Kidney capillary endothelial cell (primary cell): Measurements from ENCODE around the gene ZNF487.
"Not testable (repeated sequence)": the region's sequence is repeated elsewhere in the genome, so short reads cannot be mapped to it uniquely, and the experiment has no call there.

Experiments used
- DNase-seq: peaks from one replicate; pipeline ENCODE4 v3.0.0-alpha.2; 2018; ENCODE audit warnings: low spot score

Gene ZNF487

DNA sequence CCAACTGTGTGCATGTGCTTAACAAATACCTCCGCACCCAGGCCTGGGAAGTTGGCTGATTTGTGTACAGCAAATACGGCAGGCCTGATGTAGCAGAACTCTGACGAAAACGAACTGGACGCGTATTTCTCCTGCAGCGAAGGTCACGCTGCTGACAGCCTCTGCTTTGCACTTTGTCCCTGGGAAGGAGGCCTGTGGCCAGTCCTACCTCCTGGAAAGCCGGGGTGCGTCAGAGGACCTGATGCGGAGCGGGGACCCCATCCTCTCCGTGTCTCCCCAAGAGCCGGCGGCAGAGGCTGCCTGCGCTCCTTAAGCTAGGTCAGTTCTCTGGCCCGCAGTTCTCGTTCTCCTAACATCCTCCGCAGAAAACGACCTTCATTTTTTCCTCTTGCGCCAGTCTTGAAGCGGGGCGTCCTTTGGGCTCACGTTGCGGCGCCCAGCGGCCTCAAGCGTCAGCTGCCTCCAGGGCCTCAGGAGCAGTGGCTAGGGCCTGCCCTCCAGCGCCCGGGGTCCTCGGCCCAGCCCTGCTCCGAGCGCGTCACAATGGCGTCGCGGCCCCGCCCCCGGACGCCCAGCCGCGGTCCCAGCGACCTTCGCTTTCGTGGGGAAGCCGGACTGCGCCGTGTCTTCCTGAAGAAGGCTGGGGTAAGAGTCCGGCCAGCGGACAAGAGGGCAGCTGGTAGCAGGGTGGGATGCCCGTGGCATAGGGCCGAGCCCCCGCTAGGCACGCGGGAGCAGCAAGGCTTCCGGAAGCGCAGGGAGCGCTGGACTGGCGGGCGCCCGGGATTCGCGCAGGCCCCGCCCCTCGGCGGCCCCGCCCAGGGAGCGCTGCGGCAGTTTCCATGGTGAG lies at the start of gene ZNF487:
Gene ZNF487 (plus strand): TSS at position 821 of the 850 bp plus-strand sequence. CDS start 38,703 bp downstream, outside the sequence.
- DNase-seq, result peak; percentile 88

DNA sequence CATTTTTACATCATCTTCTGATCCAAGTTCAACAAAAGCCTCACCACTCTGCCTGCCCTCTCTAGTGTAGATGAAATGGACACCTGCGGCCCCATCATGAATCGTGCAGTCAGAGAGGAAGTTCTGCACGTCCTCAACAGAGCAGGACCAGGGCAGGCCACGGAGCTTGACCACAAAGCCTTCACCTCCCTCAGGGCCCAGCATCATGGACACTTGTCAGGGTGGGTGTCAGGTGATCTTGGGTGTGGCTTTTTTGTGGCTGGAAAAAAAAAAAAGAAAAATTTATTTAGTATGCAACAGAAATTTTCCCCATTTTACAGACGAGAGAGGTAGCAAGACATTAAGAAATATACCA lies 49.3 kb upstream of the ZNF487 start:
- DNase-seq, result no peak

DNA sequence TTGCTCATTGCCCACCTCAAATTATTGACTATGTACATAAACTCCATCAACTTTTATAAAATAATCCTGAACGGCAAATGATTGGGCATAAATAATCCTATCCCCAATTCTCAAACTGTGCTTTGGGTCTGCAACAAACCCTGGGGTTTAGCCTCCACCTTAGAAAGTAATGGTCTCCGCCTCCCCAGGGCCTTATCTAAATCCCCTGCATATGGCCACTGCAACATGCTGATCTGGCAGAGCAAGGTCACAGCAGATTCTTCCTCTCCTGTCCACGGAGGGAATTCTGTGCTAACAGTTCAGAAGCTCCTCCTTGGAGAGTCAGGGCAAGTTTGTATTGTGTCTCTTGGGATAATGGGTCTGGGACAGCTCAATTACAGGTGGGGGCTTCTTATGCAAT lies 47.0 kb upstream of the ZNF487 start:
- no peak for DNase-seq

DNA sequence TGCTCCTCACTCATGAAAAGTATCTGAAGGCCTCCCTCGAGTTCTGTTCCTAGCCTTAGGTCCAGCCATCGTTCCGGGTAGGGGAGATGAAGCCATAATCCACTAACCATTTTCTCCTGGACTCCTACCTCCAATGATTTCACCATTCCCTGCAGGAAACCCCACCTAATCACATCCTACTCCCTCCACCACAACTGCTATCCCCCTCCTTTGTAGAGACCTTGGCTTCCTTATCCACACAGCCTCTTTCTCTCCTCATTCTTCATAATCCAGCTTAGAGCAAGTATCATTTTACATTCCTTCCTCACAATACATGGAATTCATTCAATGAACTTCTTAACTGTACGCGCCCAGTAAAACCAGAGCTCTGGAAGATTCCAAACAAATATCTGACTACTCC lies 46.6 kb upstream of the ZNF487 start:
- no peak for DNase-seq

DNA sequence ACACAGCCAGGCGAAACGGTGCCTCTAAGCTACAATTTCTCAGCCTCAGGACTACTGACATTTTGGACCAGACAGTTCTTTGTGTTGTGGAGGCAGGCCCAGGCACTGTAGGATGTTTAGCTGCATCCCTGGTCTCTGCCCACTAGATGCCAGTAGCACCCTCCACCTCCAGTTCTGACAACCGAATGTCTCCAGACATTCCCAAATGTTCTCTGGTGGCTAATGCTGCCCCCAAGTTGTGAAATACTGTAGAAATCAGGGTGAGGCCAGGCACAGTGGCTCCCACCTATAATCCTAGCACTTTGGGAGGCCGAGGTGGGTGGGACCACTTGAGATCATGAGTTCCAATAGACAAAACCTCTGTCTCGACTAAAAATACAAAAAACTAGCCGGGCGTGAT lies 46.2 kb upstream of the ZNF487 start:
- peak; percentile 46 for DNase-seq

DNA sequence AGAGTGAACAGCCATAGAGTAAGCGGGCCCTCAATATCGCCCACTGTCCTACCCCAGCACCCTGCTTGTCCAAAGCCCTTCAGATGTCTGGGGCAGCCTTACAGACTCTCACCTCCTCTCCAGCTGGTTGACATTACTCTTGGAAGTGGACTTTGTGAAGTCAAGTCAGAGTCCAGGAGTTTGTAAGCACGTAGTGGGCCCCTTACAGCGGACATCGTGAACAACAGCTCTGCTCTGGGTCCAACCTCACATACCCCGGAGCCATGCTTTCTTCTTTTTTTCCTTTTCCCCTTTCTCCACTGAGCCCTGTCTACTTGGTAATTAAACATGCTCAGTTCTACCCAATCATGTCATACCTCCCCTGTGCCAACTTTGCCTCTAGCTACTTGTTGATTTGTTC lies 45.4 kb upstream of the ZNF487 start:
- no peak for DNase-seq

DNA sequence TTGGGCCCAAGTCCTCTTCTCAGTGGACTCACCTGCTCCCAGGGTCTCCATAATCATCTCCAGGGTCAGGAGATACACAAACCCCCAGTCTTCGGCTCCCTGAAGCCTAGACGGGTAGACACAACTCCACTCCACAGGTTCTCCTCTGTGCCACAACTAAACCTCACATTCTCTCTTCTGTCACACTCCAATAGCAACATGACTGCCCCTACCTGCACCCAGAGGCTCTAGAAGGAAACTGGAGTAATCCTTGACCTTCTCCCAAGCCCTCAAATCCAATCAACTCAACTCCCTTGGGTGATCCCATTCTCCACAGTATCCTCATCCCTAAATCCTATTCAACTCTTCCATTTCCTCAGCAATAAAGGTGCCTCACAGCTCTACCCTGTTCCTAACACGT lies 44.2 kb upstream of the ZNF487 start:
- no peak for DNase-seq

DNA sequence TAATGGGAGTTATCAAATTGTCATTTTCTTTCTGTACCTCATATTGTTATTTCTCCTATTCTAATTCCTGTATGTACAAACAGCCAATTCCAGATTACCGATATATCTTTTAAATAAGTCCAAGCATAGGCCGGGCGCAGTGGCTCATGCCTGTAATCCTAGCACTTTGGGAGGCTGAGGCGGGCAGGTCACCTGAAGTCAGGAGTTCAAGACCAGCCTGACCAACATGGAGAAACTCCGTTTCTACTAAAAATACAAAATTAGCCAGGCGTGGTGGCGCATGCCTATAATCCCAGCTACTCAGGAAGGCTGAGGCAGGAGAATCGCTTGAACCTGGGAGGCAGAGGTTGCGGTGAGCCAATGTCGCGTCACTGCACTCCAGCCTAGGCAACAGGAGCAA lies 43.7 kb upstream of the ZNF487 start:
- not testable (repeated sequence) for DNase-seq

DNA sequence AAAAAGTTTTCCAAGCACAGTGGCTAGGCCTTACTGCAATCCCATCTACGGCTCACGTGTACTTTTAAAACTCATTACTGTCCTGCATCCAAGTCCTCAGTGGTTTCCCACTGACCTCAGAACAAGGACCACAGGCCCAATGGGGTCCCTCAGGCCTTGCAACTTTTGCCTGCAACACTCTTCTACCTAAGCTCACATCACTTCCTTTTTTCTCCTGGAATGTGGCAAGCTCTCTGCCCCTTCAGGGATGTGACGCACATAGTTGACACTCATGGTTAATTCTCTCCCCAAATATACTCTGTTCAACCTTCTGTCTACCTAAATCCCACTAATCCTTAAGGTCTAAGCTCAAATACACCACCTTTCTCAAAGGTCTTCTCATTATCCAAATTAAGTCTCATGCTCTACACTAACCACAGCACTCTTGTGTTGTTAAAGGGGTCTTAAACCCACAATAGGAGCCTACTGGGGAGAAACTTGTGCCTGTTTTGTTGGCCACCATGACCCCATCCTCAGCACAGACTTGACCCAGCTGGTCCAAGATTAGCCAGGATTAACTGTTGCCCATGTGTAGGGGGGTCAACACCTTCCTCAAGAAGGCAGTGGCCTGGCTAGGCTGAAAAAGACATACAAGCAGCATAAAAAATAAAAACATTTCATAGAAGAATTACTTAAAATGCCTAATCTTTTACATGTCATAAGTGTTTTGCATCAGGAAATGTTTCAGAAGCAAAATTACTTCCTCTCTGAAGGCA lies 43.1 kb upstream of the ZNF487 start:
- no peak for DNase-seq

DNA sequence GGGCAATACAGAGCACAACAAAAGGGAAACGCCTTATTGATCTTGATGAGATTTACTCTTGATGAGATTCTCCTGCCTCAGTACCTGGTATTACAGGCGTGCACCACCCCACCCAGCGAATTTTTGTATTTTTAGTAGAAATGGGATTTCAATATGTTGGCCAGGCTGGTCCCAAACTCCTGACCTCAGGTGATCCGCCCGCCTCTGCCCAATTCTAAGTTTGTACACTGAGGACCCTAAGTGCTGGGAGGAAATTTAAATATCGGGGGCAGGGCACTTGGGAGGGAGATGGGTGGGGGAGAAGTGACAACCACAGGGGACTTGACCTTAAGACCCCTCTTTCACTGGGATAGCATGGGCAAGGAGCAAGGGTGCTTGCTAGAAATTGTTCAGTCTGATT lies 42.0 kb upstream of the ZNF487 start:
- DNase-seq, result no peak

DNA sequence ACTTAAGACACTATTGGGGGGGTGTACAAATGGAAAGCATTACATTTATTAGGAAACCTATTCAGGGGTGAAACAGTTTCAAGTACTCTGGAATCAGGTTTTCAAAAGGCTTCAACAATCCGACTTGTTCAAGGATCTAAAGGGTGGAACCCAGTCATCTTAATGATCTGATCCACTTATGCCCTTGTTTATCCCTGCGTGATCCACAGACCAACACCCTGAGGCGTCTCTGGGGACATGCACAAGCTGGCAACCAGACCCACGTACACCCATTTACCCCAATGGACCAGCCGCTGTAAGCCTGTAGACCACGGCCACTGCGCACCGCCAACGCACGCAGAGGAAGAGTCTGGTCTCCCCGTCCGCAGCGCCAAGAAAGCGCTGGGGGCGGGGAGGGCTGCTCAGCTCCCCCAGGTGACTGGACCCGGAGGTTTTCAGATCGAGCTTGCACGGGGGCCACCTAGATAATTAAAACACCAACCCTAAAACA lies 41.3 kb upstream of the ZNF487 start:
- peak; percentile 29 for DNase-seq

DNA sequence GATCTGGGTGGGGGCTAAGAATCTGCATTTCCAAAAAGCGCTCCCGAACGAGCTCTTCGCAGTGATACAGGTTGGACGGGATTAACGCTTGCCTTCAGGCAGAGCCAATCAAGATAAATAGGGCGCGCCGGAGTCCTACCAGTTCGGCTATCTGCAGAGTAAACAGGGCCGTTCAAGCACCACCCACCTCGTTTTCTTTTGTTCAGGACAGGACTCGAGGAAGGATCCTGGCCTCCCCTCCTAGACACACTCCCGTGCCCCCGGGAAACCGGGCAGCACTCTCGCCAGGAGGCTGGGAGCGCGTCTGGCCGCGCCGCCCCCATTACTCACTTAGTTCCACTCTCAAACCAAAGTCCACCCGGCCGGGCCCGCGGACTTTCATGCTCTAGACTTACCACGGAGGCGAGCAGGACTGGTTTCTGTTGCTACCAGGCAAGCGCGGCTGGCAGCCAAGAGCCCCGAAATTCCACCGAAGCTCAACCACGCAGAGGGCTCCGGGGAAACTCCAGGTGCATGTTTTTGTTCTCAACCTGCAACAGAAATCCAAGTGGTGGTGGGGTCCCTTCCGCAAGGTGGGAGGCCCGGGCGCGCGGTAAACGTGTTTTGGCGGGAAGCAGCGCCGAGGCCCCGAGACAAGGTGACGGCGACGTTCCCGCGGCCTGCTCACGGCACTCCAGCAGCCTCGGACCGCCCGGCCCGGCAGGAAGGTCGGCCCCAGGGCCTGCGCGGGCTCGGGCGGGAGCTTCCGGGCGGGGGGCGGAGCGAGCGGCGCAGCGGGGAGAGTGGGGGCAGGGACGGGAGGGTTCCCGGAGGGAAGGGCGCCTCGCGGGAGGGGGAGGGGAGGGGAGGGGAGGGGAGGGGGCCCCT lies 40.6 kb upstream of the ZNF487 start:
- DNase-seq, result peak; percentile 42

DNA sequence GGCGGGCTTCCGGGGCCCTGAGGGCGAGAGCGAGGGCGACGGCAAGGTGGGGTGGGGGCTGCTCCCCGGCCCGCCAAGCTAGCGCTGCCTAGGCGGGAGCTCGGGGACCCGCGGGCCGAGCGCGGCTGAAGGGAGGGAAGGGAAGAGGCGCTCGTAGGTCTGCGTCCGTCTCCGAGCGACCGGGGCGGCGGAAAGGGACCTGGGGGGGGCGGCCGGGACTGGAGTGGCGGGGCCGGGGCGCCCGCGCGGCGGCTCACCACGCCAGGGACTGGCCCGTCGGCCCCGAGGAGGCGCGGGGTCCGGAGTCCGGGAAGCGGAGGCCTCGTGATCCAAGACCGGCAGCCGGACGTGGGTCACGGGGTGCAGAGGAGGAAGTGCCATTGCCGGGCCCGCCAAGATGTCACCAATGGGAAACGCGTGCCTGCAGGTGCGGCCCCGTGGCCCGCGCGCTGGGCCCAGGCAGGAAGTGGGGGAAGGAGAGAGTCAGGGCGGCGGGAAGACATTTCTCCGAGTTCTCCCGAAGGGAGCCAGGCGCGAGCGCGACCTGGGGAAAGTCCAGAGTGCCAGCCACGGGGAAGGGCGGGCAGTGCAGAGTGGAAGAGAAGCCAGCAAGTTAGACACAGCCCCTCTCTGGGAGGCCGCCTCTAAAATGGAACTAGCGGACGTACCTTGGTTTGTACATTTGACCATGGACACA lies 39.8 kb upstream of the ZNF487 start:
- peak; percentile 89 for DNase-seq

DNA sequence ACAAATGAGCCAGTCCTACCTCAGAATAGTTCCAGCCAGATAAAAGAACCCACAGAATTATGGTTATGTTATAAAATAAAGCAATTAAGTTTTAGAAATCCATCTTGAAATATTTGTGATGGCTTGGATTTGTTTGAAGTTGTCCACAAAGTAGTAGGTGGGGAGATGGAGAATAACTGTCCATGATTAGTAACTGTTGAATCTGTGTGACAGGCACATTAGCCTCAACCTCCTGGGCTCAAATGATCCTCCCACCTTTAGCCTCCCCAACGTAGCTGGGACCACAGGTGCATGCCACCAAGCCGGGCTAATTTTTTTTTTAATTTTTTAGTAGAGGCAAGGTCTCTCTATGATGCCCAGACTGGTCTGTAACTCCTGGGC lies 38.0 kb upstream of the ZNF487 start:
- DNase-seq, result no peak

DNA sequence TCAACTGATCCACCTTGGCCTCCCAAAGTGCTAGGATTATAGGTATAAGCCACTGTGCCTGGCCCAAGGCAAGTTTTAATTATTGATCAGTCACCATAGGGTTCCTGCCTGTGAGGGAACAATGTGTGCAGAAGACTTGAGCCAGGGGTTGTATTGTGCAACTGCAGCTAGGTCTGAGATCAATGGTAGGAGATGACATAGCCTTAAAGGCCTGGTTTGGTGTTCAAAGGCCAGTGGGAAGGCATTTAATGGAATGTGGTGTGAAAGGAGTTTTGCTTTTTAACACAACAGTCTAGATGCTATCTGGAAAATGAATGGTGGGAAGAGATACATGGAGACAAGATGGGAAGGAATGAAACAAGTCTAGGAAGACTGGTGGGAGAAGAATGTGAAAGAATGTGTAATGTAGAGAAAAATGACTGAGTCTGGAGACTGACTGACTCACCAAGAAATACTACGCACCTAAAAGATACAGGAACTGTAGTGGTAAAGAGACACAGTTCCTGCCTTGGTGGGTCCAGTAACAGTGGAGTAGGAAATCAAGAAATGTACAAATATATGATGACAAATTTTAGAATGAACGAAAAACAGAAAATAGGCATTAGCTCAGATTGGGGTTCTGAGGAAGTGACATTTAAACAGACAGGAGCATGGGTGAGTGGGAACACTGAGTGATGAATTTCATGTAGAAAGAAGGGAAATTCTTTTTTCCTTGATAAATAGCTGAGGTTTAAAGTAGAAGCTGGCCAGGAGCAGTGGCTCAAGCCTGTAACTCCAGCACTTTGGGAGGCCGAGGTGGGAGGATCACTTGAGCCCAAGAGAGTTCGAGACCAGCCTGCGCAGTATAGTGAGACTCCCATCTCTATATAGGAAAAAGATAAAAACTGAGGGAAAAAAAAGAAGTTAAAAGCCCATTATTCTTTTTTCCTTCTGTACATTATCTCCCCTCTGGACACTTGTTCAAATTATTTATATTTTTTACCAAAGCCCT lies 37.3 kb upstream of the ZNF487 start:
- DNase-seq, result no peak

DNA sequence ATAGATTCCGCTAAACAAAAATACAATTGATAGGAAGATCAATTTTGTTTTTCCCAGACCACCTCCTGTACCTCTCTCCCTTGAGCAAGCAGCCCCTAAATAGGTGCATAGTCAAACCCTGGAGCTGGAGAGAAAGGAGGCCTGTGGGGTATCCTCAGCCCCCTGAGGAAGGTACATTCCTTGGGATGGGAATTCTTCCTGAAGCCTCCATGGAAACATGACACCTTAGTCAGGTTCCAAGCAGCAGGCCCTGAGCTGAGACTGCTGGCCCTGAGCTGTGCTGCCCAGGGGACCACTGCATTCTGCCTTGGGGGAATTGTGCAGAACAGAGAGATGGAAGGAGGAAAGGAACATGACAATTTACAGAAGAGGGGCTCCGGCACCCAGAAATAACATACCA lies 35.3 kb upstream of the ZNF487 start:
- DNase-seq, result no peak

DNA sequence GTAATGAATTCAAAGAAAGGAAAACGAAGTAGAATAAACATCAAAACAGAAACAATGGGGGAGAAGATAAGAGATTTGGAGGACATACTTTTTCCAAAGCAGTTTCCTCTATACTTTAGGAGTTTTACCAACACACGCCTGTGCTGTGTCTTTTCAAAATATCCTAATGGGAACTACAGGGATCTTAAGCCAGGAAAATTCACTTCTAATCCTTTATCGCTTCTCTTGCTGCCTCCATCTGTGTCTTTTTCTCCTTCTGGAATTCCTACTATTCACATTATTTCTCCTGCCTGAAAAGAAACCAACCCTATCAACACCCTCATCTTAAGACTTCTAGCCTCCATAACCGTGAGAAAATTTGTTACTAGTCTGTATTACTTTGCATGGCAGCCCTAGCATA lies 34.7 kb upstream of the ZNF487 start:
- no peak for DNase-seq

DNA sequence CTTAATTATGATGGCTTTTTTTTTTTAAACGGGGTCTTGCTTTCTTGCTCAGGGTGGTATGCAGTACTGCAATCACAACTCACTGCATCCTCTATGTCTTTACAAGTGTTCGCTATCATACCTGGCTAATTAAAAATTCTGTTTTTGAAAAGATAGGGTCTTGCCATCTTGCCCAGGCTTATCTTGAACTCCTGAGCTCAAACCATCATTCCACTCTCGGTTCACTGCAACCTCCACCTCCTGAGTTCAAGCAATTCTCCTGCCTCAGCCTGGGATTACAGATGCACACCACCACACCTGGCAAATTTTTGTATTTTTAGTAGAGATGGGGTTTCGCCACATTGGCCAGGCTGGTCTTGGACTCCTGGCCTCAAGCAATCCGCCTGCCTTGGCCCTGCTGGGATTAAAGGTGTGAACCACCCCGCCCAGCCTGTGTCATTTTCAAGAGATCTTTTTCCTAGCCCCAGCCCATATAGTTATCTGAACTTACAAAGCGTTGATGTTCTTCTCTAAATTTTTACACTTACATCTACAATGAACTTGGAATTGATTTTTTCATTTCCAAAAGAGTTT lies 33.9 kb upstream of the ZNF487 start:
- DNase-seq, result no peak

DNA sequence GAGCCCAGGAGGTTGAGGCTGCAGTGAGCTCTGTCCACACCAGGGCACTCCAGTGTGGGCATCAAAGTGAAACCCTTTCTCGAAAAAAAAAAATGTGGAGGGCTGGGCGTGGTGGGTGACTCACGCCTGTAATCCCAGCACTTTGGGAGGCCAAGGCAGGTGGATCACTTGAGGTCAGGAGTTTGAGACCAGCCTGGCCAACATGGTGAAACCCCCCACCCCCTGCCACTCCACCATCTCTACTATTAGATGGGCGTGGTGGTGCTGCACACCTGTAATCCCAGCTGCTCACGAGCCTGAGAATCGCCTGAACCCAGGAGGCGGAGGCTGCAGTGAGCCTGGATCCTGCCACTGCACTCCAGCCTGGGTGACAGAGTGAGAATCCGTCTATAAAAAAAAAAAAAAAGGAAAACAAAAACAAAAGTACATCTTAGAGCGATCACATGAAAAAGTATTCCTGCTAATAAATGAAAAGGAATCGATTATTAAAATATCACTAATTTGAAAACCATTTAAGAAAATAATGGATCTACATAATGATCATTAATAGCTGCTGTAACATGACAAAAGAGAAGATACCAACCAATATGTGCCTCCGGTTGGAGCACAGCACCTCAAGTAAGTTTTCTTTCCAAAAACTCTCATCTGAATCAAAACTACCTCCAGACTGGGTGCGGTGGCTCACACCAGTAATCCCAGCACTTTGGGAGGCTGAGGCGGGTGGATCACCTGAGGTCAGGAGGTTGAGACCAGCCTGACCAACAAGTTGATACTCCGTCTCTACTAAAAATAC lies 32.8 kb upstream of the ZNF487 start:
- no peak for DNase-seq
